ENCODE results near the gene MCUB. TPM values are rescaled to one million over a fixed set of nuclear protein-coding genes. Genes with fewer than 3 reads are reported as not detected.

The MCUB gene
- total and polyA plus RNA-seq, 7 donors = 4.2 to 18.0 (median 8.2) TPM

- DNase-seq = no peak
- Histone ChIP-seq H3K4me3 (no peak overlapping the region), H3K27me3 (no peaks in the 10 kb centered on the region), H3K27ac (no peak overlapping the region), H3K4me1 (no peaks in the 10 kb centered on the region), H3K36me3 (no peaks in the 10 kb centered on the region), H3K9me3 (peaks cover 0 to under 1% (median 0%) of the 10 kb centered on the region in 4 donors)
- TF ChIP-seq POLR2A (IDR thresholded peaks at IDR 0.05) = no peak
- TF ChIP-seq POLR2AphosphoS5 (IDR thresholded peaks at IDR 0.05) = no peak
- TF ChIP-seq, protein P1, sequence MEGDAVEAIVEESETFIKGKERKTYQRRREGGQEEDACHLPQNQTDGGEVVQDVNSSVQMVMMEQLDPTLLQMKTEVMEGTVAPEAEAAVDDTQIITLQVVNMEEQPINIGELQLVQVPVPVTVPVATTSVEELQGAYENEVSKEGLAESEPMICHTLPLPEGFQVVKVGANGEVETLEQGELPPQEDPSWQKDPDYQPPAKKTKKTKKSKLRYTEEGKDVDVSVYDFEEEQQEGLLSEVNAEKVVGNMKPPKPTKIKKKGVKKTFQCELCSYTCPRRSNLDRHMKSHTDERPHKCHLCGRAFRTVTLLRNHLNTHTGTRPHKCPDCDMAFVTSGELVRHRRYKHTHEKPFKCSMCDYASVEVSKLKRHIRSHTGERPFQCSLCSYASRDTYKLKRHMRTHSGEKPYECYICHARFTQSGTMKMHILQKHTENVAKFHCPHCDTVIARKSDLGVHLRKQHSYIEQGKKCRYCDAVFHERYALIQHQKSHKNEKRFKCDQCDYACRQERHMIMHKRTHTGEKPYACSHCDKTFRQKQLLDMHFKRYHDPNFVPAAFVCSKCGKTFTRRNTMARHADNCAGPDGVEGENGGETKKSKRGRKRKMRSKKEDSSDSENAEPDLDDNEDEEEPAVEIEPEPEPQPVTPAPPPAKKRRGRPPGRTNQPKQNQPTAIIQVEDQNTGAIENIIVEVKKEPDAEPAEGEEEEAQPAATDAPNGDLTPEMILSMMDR (IDR thresholded peaks at IDR 0.05) = no peak
- TF ChIP-seq EP300 (IDR thresholded peaks at IDR 0.05) = no peak
- intact Hi-C loops (cut with DNase I) = no loop called here
- WGBS, 2 donors = 93 to 96% methylated on average over 9 of the region's 9 CpGs
Observed at GRCh38 chr4:109657854-109658418, 97.9 kb downstream of the MCUB start.

DNA sequence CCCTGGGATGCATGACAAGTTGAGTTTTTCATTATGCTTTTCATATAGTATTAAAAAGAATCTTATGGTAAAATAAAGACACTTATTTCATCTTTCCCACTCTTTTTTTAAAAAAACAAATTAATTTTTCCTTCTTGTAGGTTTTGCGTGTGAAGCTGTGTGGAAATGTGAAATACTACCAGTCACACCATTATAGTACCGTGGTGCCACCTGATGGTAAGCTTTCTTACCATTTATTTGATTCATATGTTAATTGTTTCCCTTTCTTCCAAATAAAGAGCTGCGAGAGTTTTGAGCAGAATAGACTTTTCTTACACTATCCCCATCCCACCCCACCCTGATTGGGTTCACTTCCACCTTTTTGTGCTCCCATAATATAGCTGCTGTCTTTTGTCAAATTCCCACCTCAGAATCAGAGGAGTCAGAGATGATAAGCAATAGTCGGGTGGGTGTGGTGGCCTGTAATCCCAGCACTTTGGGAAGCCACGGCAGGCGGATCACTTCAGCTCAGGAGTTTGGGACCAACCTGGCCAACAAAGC, 98.9 kb downstream of the MCUB start:
- DNase-seq = no peak
- Histone ChIP-seq H3K27ac (no peak overlapping the region), H3K4me3 (no peak overlapping the region), H3K36me3 (no peaks in the 10 kb centered on the region), H3K27me3 (no peaks in the 10 kb centered on the region), H3K4me1 (no peaks in the 10 kb centered on the region), H3K9me3 (no peaks in the 10 kb centered on the region)
- intact Hi-C loops (cut with DNase I) = no loop called here
- no peak for TF ChIP-seq EP300 (IDR thresholded peaks at IDR 0.05)
- no peak for TF ChIP-seq POLR2AphosphoS5 (IDR thresholded peaks at IDR 0.05)
- no peak for TF ChIP-seq POLR2A (IDR thresholded peaks at IDR 0.05)
- TF ChIP-seq, protein P1 (IDR thresholded peaks at IDR 0.05) = no peak
- WGBS, 2 donors = 83 to 93% methylated on average over 6 of the region's 6 CpGs

DNA sequence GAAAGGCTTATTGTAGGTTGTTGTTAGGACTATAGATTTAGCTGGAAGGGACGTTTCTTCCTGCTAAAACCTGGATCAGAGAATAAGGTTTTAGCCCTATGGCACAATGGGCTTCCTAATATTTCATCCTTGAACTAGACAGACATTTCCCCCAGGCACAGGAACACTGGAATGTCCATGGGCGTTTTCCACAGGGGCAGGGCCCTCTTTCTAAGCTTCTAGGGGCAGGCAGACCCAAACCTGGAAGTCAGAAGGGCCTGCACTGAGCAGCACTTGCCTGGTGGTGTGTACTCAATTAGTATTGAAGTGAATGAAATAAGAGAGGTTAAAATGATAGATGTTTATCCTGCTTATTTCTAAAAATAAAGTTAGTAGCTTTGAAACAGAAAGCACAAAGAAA, 102.1 kb downstream of the MCUB start:
- no peaks in the 10 kb centered on the region for H3K9me3 ChIP-seq
- 74 to 83% methylated on average over 2 of the region's 2 CpGs for WGBS, 2 donors
- DNase-seq = no peak
- no peaks in the 10 kb centered on the region for H3K4me1 ChIP-seq
- H3K27ac ChIP-seq = no peak overlapping the region
- no peaks in the 10 kb centered on the region for H3K27me3 ChIP-seq
- intact Hi-C loops (cut with DNase I) = no loop called here
- TF ChIP-seq POLR2A (IDR thresholded peaks at IDR 0.05) (no peak), POLR2AphosphoS5 (IDR thresholded peaks at IDR 0.05) (no peak), EP300 (IDR thresholded peaks at IDR 0.05) (no peak)
- TF ChIP-seq, protein P1 (IDR thresholded peaks at IDR 0.05) = no peak
- H3K4me3 ChIP-seq = no peak overlapping the region
- H3K36me3 ChIP-seq = no peaks in the 10 kb centered on the region

- H3K9me3 ChIP-seq = no peaks in the 10 kb centered on the region
- H3K4me3 ChIP-seq = no peak overlapping the region
- 91% methylated on average over 3 of the region's 3 CpGs for WGBS, 2 donors
- TF ChIP-seq EP300 (IDR thresholded peaks at IDR 0.05) = no peak
- TF ChIP-seq, protein P1 (IDR thresholded peaks at IDR 0.05) = no peak
- TF ChIP-seq POLR2AphosphoS5 (IDR thresholded peaks at IDR 0.05) = no peak
- TF ChIP-seq POLR2A (IDR thresholded peaks at IDR 0.05) = no peak
- H3K27ac ChIP-seq = no peak overlapping the region
- DNase-seq = no peak
- no peaks in the 10 kb centered on the region for H3K36me3 ChIP-seq
- no peaks in the 10 kb centered on the region for H3K27me3 ChIP-seq
- intact Hi-C loops (cut with DNase I) = no loop called here
- no peaks in the 10 kb centered on the region for H3K4me1 ChIP-seq
Observed at GRCh38 chr4:109662771-109663170, 102.7 kb downstream of the MCUB start.
